Activated naive CD4-positive, alpha-beta T cell treated with anti-CD3 and anti-CD28 coated beads, Interleukin-2, amount 50 U/mL, for 72 hours (primary cell): ENCODE results near the gene SEPTIN10. TPM values are rescaled to one million over a fixed set of nuclear protein-coding genes. Genes with fewer than 3 reads are reported as not detected.

Experiments
- ATAC-seq, 2 donors: fragments of 150-1000 bp; cut with Tn5 transposase; 2 replicates each; pipeline ENCODE4 v1.10.0; 2021; ENCODE audit warnings: mild to moderate bottlenecking in 2 of 2, moderate library complexity in 2 of 2
- DNase-seq, 2 donors: peaks; one replicate each; pipeline ENCODE4 v3.0.0; 2021 to 2022; ENCODE audit warnings: low spot score in 2 of 2
- H3K27ac Mint-ChIP-seq, 2 donors: one replicate each; pipeline ENCODE4 v1.8.0; 2022; ENCODE audit warnings: mild to moderate bottlenecking in 2 of 2, mixed read lengths in 2 of 2
- H3K36me3 Mint-ChIP-seq, 2 donors: one replicate each; pipeline ENCODE4 v1.8.0; 2022; ENCODE audit warnings: mixed read lengths in 2 of 2
- H3K9me3 Mint-ChIP-seq, 2 donors: one replicate each; pipeline ENCODE4 v1.8.0; 2022; ENCODE audit warnings: mixed read lengths in 2 of 2
- total RNA-seq, 2 donors: library from RNA; stranded (reverse); gene quantifications; one replicate each; pipeline ENCODE4 v1.2.3, GENCODE V29; 2022

The SEPTIN10 gene
- total RNA-seq, 2 donors from 2014 or later, result 2.1 to 3.5 TPM

GRCh38 chr2:109501461-109501860 is 112.3 kb downstream of the SEPTIN10 start:
- no peak for DNase-seq
- no peak for ATAC-seq
- Mint-ChIP-seq H3K27ac (no peak overlapping the region), H3K9me3 (no peaks in the 10 kb centered on the region), H3K36me3 (no peaks in the 10 kb centered on the region)

GRCh38 chr2:109500910-109501309 is 112.9 kb downstream of the SEPTIN10 start:
- H3K9me3 Mint-ChIP-seq, result no peaks in the 10 kb centered on the region
- H3K36me3 Mint-ChIP-seq, result no peaks in the 10 kb centered on the region
- H3K27ac Mint-ChIP-seq, result no peak overlapping the region
- ATAC-seq (no peak), DNase-seq (no peak)

GRCh38 chr2:109499566-109499965 is 114.2 kb downstream of the SEPTIN10 start:
- ATAC-seq, result no peak
- H3K9me3 Mint-ChIP-seq, result no peaks in the 10 kb centered on the region
- H3K36me3 Mint-ChIP-seq, result no peaks in the 10 kb centered on the region
- no peak for DNase-seq
- H3K27ac Mint-ChIP-seq, result peak overlapping the region in 1 of 2 donors; percentile 69

GRCh38 chr2:109498906-109499305 is 114.9 kb downstream of the SEPTIN10 start:
- no peaks in the 10 kb centered on the region for H3K9me3 Mint-ChIP-seq
- ATAC-seq, result no peak

GRCh38 chr2:109497911-109498870 is 115.6 kb downstream of the SEPTIN10 start:
- no peak for ATAC-seq
- peak overlapping the region; percentile 2 to 74 for H3K27ac Mint-ChIP-seq
- no peaks in the 10 kb centered on the region for H3K9me3 Mint-ChIP-seq
- H3K36me3 Mint-ChIP-seq, result no peaks in the 10 kb centered on the region
- no peak for DNase-seq

More at GRCh38 chr2:109498906-109499305, 114.9 kb downstream of the SEPTIN10 start:
- DNase-seq, result no peak
- H3K36me3 Mint-ChIP-seq, result no peaks in the 10 kb centered on the region
- H3K27ac Mint-ChIP-seq, result peak overlapping the region in 1 of 2 donors; percentile 2

- DNase-seq (no peak), ATAC-seq (no peak)
- H3K36me3 Mint-ChIP-seq, result no peaks in the 10 kb centered on the region
- no peaks in the 10 kb centered on the region for H3K9me3 Mint-ChIP-seq
- H3K27ac Mint-ChIP-seq, result no peak overlapping the region
Measured at GRCh38 chr2:109497463-109497862, 116.3 kb downstream of the SEPTIN10 start.

- no peak for DNase-seq
- no peak for ATAC-seq
- no peaks in the 10 kb centered on the region for H3K9me3 Mint-ChIP-seq
- H3K27ac Mint-ChIP-seq, result no peak overlapping the region
- H3K36me3 Mint-ChIP-seq, result no peaks in the 10 kb centered on the region
Measured at GRCh38 chr2:109494351-109494750, 119.4 kb downstream of the SEPTIN10 start.

GRCh38 chr2:109493176-109493935 is 120.4 kb downstream of the SEPTIN10 start:
- ATAC-seq (no peak), DNase-seq (no peak)
- Mint-ChIP-seq H3K9me3 (no peaks in the 10 kb centered on the region), H3K36me3 (no peaks in the 10 kb centered on the region), H3K27ac (no peak overlapping the region)

Other genes with a start within 250 kb of the SEPTIN10 start
- gene SOWAHC, start 398 bp upstream of the SEPTIN10 start, total RNA-seq, result 1 to 10 TPM in 1 of 2 donors, under 1 TPM in 1; 0.34 to 1.0 TPM
- gene RGPD5, start 180.3 kb upstream of the SEPTIN10 start, total RNA-seq, result 10 to 100 TPM; 22.5 to 36.0 TPM